ENCODE measurements around the gene REXO1.

DNA sequence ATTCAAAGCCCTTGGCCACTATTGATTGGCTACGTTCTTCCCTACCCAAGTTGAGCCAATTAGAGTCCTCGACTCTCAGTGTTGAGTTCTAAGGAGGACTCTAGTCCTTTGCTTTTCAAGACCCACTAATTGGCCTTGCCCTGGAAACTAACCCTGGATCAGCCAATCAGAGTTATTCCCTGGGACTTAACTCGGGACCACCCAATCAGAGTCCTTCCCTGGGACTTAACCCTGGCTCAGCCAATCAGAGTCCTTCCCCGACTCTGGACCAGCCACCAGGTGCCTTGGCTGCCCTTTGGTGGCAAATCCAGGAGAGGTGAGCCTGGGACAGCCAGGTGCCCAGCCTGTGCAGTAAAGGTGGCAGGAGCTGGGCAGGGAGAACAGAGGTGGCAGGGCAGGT, 64.9 kb downstream of the REXO1 start:
- TF ChIP-seq AKNA (CRISPR knock-in tag; IDR thresholded peaks at IDR 0.05; ENCODE audit: borderline replicate concordance), result no peak
- no peak for TF ChIP-seq JUNB (CRISPR knock-in tag; IDR thresholded peaks at IDR 0.05; ENCODE audit: borderline replicate concordance)
- TF ChIP-seq CCDC6 (CRISPR knock-in tag; IDR thresholded peaks at IDR 0.05), result no peak
- TF ChIP-seq ZSCAN9 (CRISPR knock-in tag; IDR thresholded peaks at IDR 0.05; ENCODE audit: borderline replicate concordance), result no peak
- no peak for TF ChIP-seq SIN3A (IDR thresholded peaks at IDR 0.05; ENCODE audit: borderline replicate concordance, low read depth, low read length)
- no peak for TF ChIP-seq JUN (CRISPR knock-in tag; IDR thresholded peaks at IDR 0.05)

Measured in HepG2 (cell line).